Astrocyte (in vitro differentiated cells and primary cell): ENCODE results near the gene KIF5A.

ENCODE experiments used
- CTCF ChIP-seq: IDR thresholded peaks from 2 replicates; pipeline ENCODE4 v1.5.1; 2011; ENCODE audit warnings: low read depth, mild to moderate bottlenecking, inconsistent platforms, low read length, moderate library complexity; ENCODE audit not compliant: insufficient read depth
- EZH2 ChIP-seq: IDR thresholded peaks from 2 replicates; pipeline ENCODE4 v1.6.1; 2012; ENCODE audit warnings: mild to moderate bottlenecking, low read length, inconsistent platforms; ENCODE audit not compliant: insufficient read depth

- TF ChIP-seq CTCF (no peak), EZH2 (no peak)
Observed at GRCh38 chr12:57614178-57614947, 64.5 kb downstream of the KIF5A start.
